NCI-H1105 (cell line): Measurements from ENCODE around the gene VSIR.

Source experiments
- DNase-seq: peaks from one replicate; lab custom pipeline; 2025; lab: John Stamatoyannopoulos, UW

Gene VSIR

GRCh38 chr10:71747039-71747531, 26.2 kb downstream of the VSIR start:
- no peak for DNase-seq

- DNase-seq = no peak
These were observed 26.8 kb downstream of the VSIR start for GRCh38 chr10:71746344-71747037.

GRCh38 chr10:71745664-71746250, 27.6 kb downstream of the VSIR start:
- DNase-seq = no peak

- DNase-seq = no peak
These were observed 28.2 kb downstream of the VSIR start for GRCh38 chr10:71744897-71745663.

- DNase-seq = no peak
These were observed 29.5 kb downstream of the VSIR start for GRCh38 chr10:71743866-71744265.

- DNase-seq = no peak
These were observed 30.1 kb downstream of the VSIR start for GRCh38 chr10:71743089-71743838.

GRCh38 chr10:71742301-71743088, 30.8 kb downstream of the VSIR start:
- no peak for DNase-seq

- no peak for DNase-seq
These were observed 31.6 kb downstream of the VSIR start for GRCh38 chr10:71741671-71742070.

GRCh38 chr10:71741029-71741428, 32.3 kb downstream of the VSIR start:
- no peak for DNase-seq

- no peak for DNase-seq
These were observed 33.2 kb downstream of the VSIR start for GRCh38 chr10:71740069-71740653.

GRCh38 chr10:71739358-71739900, 33.9 kb downstream of the VSIR start:
- no peak for DNase-seq

GRCh38 chr10:71737834-71738197, 35.5 kb downstream of the VSIR start:
- no peak for DNase-seq

GRCh38 chr10:71737001-71737833, 36.1 kb downstream of the VSIR start:
- no peak for DNase-seq

GRCh38 chr10:71736570-71736952, 36.8 kb downstream of the VSIR start:
- DNase-seq = no peak

GRCh38 chr10:71735709-71736569, 37.4 kb downstream of the VSIR start:
- no peak for DNase-seq

GRCh38 chr10:71734797-71735196, 38.5 kb downstream of the VSIR start:
- DNase-seq = no peak

GRCh38 chr10:71731791-71732190, 41.5 kb downstream of the VSIR start:
- no peak for DNase-seq

- no peak for DNase-seq
These were observed 44.1 kb downstream of the VSIR start for GRCh38 chr10:71729161-71729636.
